Loucy (cell line): ENCODE measurements around the gene EFNA5.

Source experiments
- H2AFZ ChIP-seq: fragments of 200-600 bp; sonication (generic); 2 replicates; pipeline ENCODE4 v1.6.0; 2016; ENCODE audit warnings: antibody characterized with exemption, mild to moderate bottlenecking, low read length, moderate library complexity
- H3F3A ChIP-seq: fragments of 200-600 bp; 2 replicates; pipeline ENCODE4 v1.6.0; 2016; ENCODE audit warnings: antibody characterized with exemption, low read depth, mild to moderate bottlenecking
- H3K27me3 ChIP-seq: fragments of 200-600 bp; sonication (generic); 2 replicates; pipeline ENCODE4 v1.6.1; 2014; ENCODE audit warnings: low read length, mild to moderate bottlenecking; ENCODE audit not compliant: insufficient read depth, poor library complexity, severe bottlenecking
- H3K36me3 ChIP-seq: fragments of 200-600 bp; sonication (generic); 2 replicates; pipeline ENCODE4 v1.6.1; 2016; ENCODE audit warnings: low read length; ENCODE audit not compliant: insufficient read depth
- H3K4me1 ChIP-seq: fragments of 200-600 bp; sonication (generic); 2 replicates; pipeline ENCODE4 v1.5.1; 2014; ENCODE audit warnings: low read length, mild to moderate bottlenecking; ENCODE audit not compliant: insufficient read depth, poor library complexity, severe bottlenecking
- H3K4me2 ChIP-seq: fragments of 200-600 bp; sonication (generic); 2 replicates; pipeline ENCODE4 v1.6.0; 2014; ENCODE audit warnings: antibody characterized with exemption, low read length, low read depth, mild to moderate bottlenecking; ENCODE audit not compliant: poor library complexity, severe bottlenecking
- H3K4me3 ChIP-seq: fragments of 200-600 bp; sonication (generic); 2 replicates; pipeline ENCODE4 v1.5.1; 2014; ENCODE audit warnings: low read length, mild to moderate bottlenecking, mixed read lengths; ENCODE audit not compliant: poor library complexity, severe bottlenecking
- H3K79me2 ChIP-seq: fragments of 200-600 bp; sonication (generic); 2 replicates; pipeline ENCODE4 v1.6.1; 2014; ENCODE audit warnings: low read length; ENCODE audit not compliant: insufficient read depth
- H3K9ac ChIP-seq: fragments of 200-600 bp; sonication (generic); 2 replicates; pipeline ENCODE4 v1.6.0; 2014; ENCODE audit warnings: mild to moderate bottlenecking, low read depth, low read length, moderate library complexity; ENCODE audit not compliant: poor library complexity, severe bottlenecking
- H3K9me2 ChIP-seq: fragments of 200-600 bp; sonication (generic); replicated peaks from 2 replicates; pipeline ENCODE4 v1.6.1; 2016; ENCODE audit warnings: low read depth, low read length, mixed read lengths
- H3K9me3 ChIP-seq: fragments of 200-600 bp; sonication (generic); 2 replicates; pipeline ENCODE4 v1.6.1; 2014; ENCODE audit warnings: mild to moderate bottlenecking, antibody characterized with exemption, low read length, low read depth; ENCODE audit not compliant: insufficient read depth
- H4K20me1 ChIP-seq: fragments of 200-600 bp; sonication (generic); 2 replicates; pipeline ENCODE4 v1.6.0; 2014; ENCODE audit warnings: antibody characterized with exemption, low read length, mild to moderate bottlenecking; ENCODE audit not compliant: insufficient read depth, poor library complexity, severe bottlenecking
- EZH2phosphoT487 ChIP-seq: fragments of 200-600 bp; IDR thresholded peaks from 2 replicates; pipeline ENCODE4 v1.6.1; 2018; ENCODE audit warnings: antibody characterized with exemption, mild to moderate bottlenecking, moderate library complexity, borderline replicate concordance
- TF ChIP-seq, protein P1 (sequence below): fragments of 200-600 bp; sonication (generic); conservative IDR thresholded peaks from 2 replicates; pipeline ENCODE4 v1.5.1; 2014; ENCODE audit warnings: mild to moderate bottlenecking, antibody characterized with exemption, low read length

Gene EFNA5

DNA sequence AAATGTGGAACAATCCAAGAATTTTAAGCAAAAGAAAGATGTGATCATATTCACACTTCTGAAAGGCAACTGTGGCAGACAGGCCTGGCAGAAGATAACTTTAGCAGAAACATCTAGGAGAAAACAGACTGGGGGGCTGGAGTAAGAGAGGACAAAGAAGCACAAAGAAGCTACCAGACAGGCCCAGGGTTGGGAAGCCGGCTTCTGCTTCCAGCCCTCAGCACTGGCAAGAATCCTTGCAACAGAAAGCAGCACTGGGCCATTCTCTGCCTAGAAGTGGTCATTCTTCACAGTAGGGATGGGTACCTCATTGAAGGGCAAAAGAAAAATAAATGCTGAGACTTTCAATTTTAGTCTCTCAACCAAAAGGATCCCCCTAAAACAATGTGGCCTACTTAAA is 49.6 kb downstream of the EFNA5 start:
- Histone ChIP-seq H4K20me1 (no peaks in the 10 kb centered on the region), H3K79me2 (no peaks in the 10 kb centered on the region), H3K36me3 (no peaks in the 10 kb centered on the region), H3K4me3 (no peak overlapping the region), H3K4me1 (no peaks in the 10 kb centered on the region), H3K9me2 (no peaks in the 10 kb centered on the region), H3K9ac (no peak overlapping the region), H2AFZ (no peak overlapping the region; the same call in 1 of the 2 replicates), H3K9me3 (no peaks in the 10 kb centered on the region), H3F3A (no peaks in the 10 kb centered on the region), H3K4me2 (no peak overlapping the region), H3K27me3 (no peaks in the 10 kb centered on the region)
- no peak for TF ChIP-seq EZH2phosphoT487
- TF ChIP-seq, protein P1, sequence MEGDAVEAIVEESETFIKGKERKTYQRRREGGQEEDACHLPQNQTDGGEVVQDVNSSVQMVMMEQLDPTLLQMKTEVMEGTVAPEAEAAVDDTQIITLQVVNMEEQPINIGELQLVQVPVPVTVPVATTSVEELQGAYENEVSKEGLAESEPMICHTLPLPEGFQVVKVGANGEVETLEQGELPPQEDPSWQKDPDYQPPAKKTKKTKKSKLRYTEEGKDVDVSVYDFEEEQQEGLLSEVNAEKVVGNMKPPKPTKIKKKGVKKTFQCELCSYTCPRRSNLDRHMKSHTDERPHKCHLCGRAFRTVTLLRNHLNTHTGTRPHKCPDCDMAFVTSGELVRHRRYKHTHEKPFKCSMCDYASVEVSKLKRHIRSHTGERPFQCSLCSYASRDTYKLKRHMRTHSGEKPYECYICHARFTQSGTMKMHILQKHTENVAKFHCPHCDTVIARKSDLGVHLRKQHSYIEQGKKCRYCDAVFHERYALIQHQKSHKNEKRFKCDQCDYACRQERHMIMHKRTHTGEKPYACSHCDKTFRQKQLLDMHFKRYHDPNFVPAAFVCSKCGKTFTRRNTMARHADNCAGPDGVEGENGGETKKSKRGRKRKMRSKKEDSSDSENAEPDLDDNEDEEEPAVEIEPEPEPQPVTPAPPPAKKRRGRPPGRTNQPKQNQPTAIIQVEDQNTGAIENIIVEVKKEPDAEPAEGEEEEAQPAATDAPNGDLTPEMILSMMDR = no peak

DNA sequence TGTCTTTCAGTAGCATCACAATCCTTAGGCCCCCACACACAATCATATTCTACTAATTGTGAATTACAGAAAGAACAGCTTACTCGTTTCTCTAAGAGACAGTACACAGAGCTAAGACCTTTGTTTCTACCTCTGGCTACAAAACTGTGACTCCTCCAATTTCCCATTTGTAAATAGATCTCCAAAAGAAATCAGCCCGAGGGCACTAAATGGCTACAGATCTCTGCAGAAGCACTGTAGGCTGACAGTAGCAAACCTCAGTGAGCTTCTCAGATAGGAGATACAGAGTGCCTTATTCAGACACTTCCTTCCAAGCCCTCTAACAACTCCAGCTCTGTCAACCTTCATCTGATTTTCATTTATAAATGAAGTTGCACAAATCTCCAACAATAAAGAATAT is 51.0 kb downstream of the EFNA5 start:
- Histone ChIP-seq H3K4me3 (no peak overlapping the region), H4K20me1 (no peaks in the 10 kb centered on the region), H3K4me1 (no peaks in the 10 kb centered on the region), H3F3A (no peaks in the 10 kb centered on the region), H3K27me3 (no peaks in the 10 kb centered on the region), H3K36me3 (no peaks in the 10 kb centered on the region), H3K9me2 (no peaks in the 10 kb centered on the region), H3K79me2 (no peaks in the 10 kb centered on the region), H3K4me2 (no peak overlapping the region), H2AFZ (no peak overlapping the region), H3K9me3 (no peaks in the 10 kb centered on the region), H3K9ac (no peak overlapping the region)
- TF ChIP-seq, protein P1 = no peak
- TF ChIP-seq EZH2phosphoT487 = no peak

DNA sequence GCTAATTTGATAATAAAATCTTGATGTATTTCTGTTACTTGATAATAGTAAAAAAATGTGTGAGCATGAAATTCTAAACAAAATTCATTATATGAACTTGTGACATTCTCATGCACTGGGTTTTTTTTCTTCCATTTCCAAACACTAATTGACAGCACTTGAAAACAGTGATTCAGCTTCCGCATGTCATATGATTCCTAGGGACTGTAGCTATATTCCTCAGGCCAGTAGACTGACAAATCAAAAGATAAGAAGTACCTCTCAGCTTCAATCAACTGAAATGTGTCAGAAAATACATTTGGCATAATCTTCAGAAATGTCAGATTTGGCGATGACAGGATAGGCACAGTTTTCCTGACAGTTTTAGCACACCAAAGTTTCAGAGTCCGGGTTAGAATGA is 52.5 kb downstream of the EFNA5 start:
- Histone ChIP-seq H3K36me3 (no peaks in the 10 kb centered on the region), H3K4me2 (no peak overlapping the region), H3K9me3 (no peaks in the 10 kb centered on the region), H4K20me1 (no peaks in the 10 kb centered on the region), H3K27me3 (no peaks in the 10 kb centered on the region), H2AFZ (no peak overlapping the region), H3K9me2 (no peaks in the 10 kb centered on the region), H3F3A (no peaks in the 10 kb centered on the region), H3K4me3 (no peak overlapping the region), H3K4me1 (no peaks in the 10 kb centered on the region), H3K79me2 (no peaks in the 10 kb centered on the region), H3K9ac (no peak overlapping the region)
- no peak for TF ChIP-seq EZH2phosphoT487
- TF ChIP-seq, protein P1 = no peak
